Stimulated activated CD8-positive, alpha-beta memory T cell treated with anti-CD3 and anti-CD28 coated beads, Interleukin-4, amount 100 ng/mL, for 24 hours (primary cell): Measurements from ENCODE around the gene TRERF1.

Experiments
- DNase-seq: peaks from one replicate; pipeline ENCODE4 v3.0.0-alpha.2; 2020; ENCODE audit warnings: low read depth

The TRERF1 gene

GRCh38 chr6:42367353-42368011 is 84.2 kb downstream of the TRERF1 start:
- DNase-seq, result no peak

- no peak for DNase-seq
Observed at GRCh38 chr6:42366999-42367352, 84.8 kb downstream of the TRERF1 start.

GRCh38 chr6:42366011-42366705 is 85.6 kb downstream of the TRERF1 start:
- DNase-seq, result no peak

- no peak for DNase-seq
Observed at GRCh38 chr6:42365021-42365420, 86.7 kb downstream of the TRERF1 start.

- DNase-seq, result no peak
Observed at GRCh38 chr6:42363926-42364849, 87.5 kb downstream of the TRERF1 start.

- no peak for DNase-seq
Observed at GRCh38 chr6:42361036-42361435, 90.7 kb downstream of the TRERF1 start.

GRCh38 chr6:42359021-42359420 is 92.7 kb downstream of the TRERF1 start:
- DNase-seq, result no peak

GRCh38 chr6:42355416-42355815 is 96.3 kb downstream of the TRERF1 start:
- DNase-seq, result no peak

- DNase-seq, result no peak
Observed at GRCh38 chr6:42354702-42355101, 97.0 kb downstream of the TRERF1 start.

- no peak for DNase-seq
Observed at GRCh38 chr6:42352856-42353564, 98.7 kb downstream of the TRERF1 start.

- DNase-seq, result no peak
Observed at GRCh38 chr6:42350911-42351310, 100.8 kb downstream of the TRERF1 start.

- no peak for DNase-seq
Observed at GRCh38 chr6:42349753-42350511, 101.8 kb downstream of the TRERF1 start.

GRCh38 chr6:42347456-42347855 is 104.3 kb downstream of the TRERF1 start:
- no peak for DNase-seq

- DNase-seq, result no peak
Observed at GRCh38 chr6:42345696-42346416, 105.9 kb downstream of the TRERF1 start.

- no peak for DNase-seq
Observed at GRCh38 chr6:42344756-42345155, 107.0 kb downstream of the TRERF1 start.

GRCh38 chr6:42341771-42342553 is 109.8 kb downstream of the TRERF1 start:
- DNase-seq, result no peak

GRCh38 chr6:42341221-42341620 is 110.5 kb downstream of the TRERF1 start:
- no peak for DNase-seq

- DNase-seq, result no peak
Observed at GRCh38 chr6:42340511-42340910, 111.2 kb downstream of the TRERF1 start.

- DNase-seq, result no peak
Observed at GRCh38 chr6:42339991-42340401, 111.7 kb downstream of the TRERF1 start.

GRCh38 chr6:42338744-42339222 is 112.9 kb downstream of the TRERF1 start:
- DNase-seq, result no peak
